Fibroblast of mammary gland (primary cell): ENCODE measurements around the gene OTOP3.

Experiments
- DNase-seq: peaks from one replicate; pipeline ENCODE4 v3.0.0-alpha.2; 2010; ENCODE audit warnings: low read depth
- H3K4me3 ChIP-seq: 2 replicates; pipeline ENCODE4 v1.5.1; 2011; ENCODE audit warnings: low read depth, mild to moderate bottlenecking, low read length, moderate library complexity; ENCODE audit not compliant: control insufficient read depth
- CTCF ChIP-seq: conservative IDR thresholded peaks from 2 replicates; pipeline ENCODE4 v1.5.1; 2011; ENCODE audit warnings: low read depth, low read length, inconsistent platforms; ENCODE audit not compliant: control insufficient read depth, insufficient read depth

The OTOP3 gene

GRCh38 chr17:74987909-74988711 lies 52.4 kb downstream of the OTOP3 start:
- peak overlapping the region; percentile 77 for H3K4me3 ChIP-seq
- no peak for TF ChIP-seq CTCF
- DNase-seq = peak; percentile 72

- no peak for DNase-seq
- no peak overlapping the region for H3K4me3 ChIP-seq
- no peak for TF ChIP-seq CTCF
Observed at GRCh38 chr17:74990581-74991105, 54.9 kb downstream of the OTOP3 start.

GRCh38 chr17:74992223-74992622 lies 56.5 kb downstream of the OTOP3 start:
- DNase-seq = no peak
- no peak for TF ChIP-seq CTCF
- no peak overlapping the region for H3K4me3 ChIP-seq

- no peak for TF ChIP-seq CTCF
- no peak overlapping the region for H3K4me3 ChIP-seq
- DNase-seq = peak; percentile 64
Observed at GRCh38 chr17:74994440-74994839, 58.7 kb downstream of the OTOP3 start.

- H3K4me3 ChIP-seq = no peak overlapping the region
- no peak for TF ChIP-seq CTCF
- no peak for DNase-seq
Observed at GRCh38 chr17:74995847-74996246, 60.1 kb downstream of the OTOP3 start.

- no peak for TF ChIP-seq CTCF
- DNase-seq = no peak
- H3K4me3 ChIP-seq = no peak overlapping the region
Observed at GRCh38 chr17:74998783-74999182, 63.1 kb downstream of the OTOP3 start.
